ENCODE data around the gene SCFD2. TPM values are rescaled to one million over a fixed set of nuclear protein-coding genes. Genes with fewer than 3 reads are reported as not detected.
A peak's percentile ranks its signal among the peaks of the same experiment; 100 is the strongest.

Gene SCFD2
- total and polyA plus RNA-seq, 4 donors: 4.3 to 28.8 (median 7.4) TPM

DNA sequence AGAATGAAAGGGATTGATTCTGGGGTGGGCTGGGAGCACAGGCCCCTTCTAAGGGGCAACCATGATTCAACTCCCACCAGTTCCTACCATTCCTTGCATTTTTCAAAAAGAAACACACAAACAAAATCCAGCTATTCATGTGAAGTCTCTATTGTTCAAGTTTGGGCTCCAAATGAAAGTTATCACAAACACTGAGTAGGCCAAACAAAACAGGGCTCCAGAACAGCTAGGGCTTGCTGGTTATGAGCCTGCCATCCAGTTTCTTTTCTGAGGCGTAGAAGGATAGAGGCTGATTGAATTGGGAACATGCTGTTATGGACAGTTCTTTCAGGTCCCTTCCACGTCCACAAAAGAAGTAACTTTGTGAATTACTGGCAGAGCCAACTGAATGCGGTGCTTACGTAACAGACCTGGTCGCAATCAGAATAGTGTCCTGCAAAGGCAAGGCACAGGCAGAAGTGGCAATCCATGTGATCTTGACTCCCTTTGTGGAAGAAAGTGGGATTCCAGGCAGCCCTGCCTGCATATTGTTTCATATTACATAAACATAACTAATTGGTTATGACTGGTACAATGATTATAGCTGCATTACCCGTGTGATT is 244.5 kb downstream of the SCFD2 start:
- Histone ChIP-seq H3K4me3 (ENCODE audit: low read depth in 1 of 3, low read length in 3 of 3) (no peak overlapping the region), H3K9ac (ENCODE audit: low read depth in 1 of 2, low read length in 2 of 2) (no peak overlapping the region), H3K9me3 (ENCODE audit: control insufficient read depth in 4 of 4, low read length in 3 of 4) (no peaks in the 10 kb centered on the region), H3K4me1 (ENCODE audit: control insufficient read depth in 4 of 4, insufficient read depth in 4 of 4, low read length in 3 of 4) (peaks cover 12 to 25% (median 15%) of the 10 kb centered on the region in 4 donors), H3K27me3 (ENCODE audit: control insufficient read depth in 4 of 4, insufficient read depth in 4 of 4, low read length in 3 of 4) (no peaks in the 10 kb centered on the region), H3K36me3 (ENCODE audit: control insufficient read depth in 4 of 4, insufficient read depth in 3 of 4, low read depth in 1 of 4, low read length in 3 of 4) (no peaks in the 10 kb centered on the region), H3K27ac (ENCODE audit: low read depth in 1 of 2, low read length in 2 of 2) (no peak overlapping the region)
- no peak for TF ChIP-seq YY1 (IDR thresholded peaks at IDR 0.05)
- no peak for TF ChIP-seq FOXA1 (IDR thresholded peaks at IDR 0.05)
- TF ChIP-seq TAF1 (conservative IDR thresholded peaks at IDR 0.05): no peak
- TF ChIP-seq HNF4G (IDR thresholded peaks at IDR 0.05): no peak
- TF ChIP-seq, protein P1, sequence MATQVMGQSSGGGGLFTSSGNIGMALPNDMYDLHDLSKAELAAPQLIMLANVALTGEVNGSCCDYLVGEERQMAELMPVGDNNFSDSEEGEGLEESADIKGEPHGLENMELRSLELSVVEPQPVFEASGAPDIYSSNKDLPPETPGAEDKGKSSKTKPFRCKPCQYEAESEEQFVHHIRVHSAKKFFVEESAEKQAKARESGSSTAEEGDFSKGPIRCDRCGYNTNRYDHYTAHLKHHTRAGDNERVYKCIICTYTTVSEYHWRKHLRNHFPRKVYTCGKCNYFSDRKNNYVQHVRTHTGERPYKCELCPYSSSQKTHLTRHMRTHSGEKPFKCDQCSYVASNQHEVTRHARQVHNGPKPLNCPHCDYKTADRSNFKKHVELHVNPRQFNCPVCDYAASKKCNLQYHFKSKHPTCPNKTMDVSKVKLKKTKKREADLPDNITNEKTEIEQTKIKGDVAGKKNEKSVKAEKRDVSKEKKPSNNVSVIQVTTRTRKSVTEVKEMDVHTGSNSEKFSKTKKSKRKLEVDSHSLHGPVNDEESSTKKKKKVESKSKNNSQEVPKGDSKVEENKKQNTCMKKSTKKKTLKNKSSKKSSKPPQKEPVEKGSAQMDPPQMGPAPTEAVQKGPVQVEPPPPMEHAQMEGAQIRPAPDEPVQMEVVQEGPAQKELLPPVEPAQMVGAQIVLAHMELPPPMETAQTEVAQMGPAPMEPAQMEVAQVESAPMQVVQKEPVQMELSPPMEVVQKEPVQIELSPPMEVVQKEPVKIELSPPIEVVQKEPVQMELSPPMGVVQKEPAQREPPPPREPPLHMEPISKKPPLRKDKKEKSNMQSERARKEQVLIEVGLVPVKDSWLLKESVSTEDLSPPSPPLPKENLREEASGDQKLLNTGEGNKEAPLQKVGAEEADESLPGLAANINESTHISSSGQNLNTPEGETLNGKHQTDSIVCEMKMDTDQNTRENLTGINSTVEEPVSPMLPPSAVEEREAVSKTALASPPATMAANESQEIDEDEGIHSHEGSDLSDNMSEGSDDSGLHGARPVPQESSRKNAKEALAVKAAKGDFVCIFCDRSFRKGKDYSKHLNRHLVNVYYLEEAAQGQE (IDR thresholded peaks at IDR 0.05): no peak
- TF ChIP-seq HNF4A (conservative IDR thresholded peaks at IDR 0.05): peak in 1 of 2 donors; percentile 21
- TF ChIP-seq MAX (IDR thresholded peaks at IDR 0.05): no peak
- TF ChIP-seq RXRA (IDR thresholded peaks at IDR 0.05): peak; percentile 8 to 22
- TF ChIP-seq, protein P2, sequence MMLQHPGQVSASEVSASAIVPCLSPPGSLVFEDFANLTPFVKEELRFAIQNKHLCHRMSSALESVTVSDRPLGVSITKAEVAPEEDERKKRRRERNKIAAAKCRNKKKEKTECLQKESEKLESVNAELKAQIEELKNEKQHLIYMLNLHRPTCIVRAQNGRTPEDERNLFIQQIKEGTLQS (IDR thresholded peaks at IDR 0.05): no peak
- TF ChIP-seq, protein P3, sequence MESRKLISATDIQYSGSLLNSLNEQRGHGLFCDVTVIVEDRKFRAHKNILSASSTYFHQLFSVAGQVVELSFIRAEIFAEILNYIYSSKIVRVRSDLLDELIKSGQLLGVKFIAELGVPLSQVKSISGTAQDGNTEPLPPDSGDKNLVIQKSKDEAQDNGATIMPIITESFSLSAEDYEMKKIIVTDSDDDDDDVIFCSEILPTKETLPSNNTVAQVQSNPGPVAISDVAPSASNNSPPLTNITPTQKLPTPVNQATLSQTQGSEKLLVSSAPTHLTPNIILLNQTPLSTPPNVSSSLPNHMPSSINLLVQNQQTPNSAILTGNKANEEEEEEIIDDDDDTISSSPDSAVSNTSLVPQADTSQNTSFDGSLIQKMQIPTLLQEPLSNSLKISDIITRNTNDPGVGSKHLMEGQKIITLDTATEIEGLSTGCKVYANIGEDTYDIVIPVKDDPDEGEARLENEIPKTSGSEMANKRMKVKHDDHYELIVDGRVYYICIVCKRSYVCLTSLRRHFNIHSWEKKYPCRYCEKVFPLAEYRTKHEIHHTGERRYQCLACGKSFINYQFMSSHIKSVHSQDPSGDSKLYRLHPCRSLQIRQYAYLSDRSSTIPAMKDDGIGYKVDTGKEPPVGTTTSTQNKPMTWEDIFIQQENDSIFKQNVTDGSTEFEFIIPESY (IDR thresholded peaks at IDR 0.05): no peak
- TF ChIP-seq RAD21 (IDR thresholded peaks at IDR 0.05): peak in 1 of 2 donors; percentile 6
- TF ChIP-seq JUND (IDR thresholded peaks at IDR 0.05): no peak
- WGBS: 62% methylated on average over 6 of the region's 6 CpGs
- no peak for DNase-seq (ENCODE audit: low spot score)

DNA sequence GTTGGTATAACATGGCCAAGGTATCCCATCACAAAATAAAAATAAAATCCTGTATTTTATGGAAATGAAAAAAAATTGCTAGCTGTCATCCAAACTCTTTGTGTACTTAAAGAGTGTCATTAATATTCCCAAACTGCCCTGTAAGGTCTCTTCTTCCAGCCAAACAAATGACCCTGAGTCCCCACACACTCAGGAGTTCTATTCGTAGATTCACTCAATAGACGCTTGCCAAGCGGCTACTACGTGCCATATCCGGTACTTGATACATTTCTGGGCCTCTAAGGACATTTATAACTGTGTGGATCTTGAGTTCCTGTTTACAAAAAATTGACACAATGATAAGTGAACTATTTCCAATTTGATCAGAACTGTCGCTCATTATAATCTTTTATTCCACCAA is 245.1 kb downstream of the SCFD2 start:
- no peak overlapping the region for H3K27ac ChIP-seq (ENCODE audit: low read depth in 1 of 2, low read length in 2 of 2)
- H3K4me1 ChIP-seq (ENCODE audit: control insufficient read depth in 4 of 4, insufficient read depth in 4 of 4, low read length in 3 of 4): peaks cover 12 to 25% (median 15%) of the 10 kb centered on the region in 4 donors
- WGBS: 79% methylated on average over 6 of the region's 6 CpGs
- TF ChIP-seq RAD21 (IDR thresholded peaks at IDR 0.05) (no peak), NR2F2 (IDR thresholded peaks at IDR 0.05) (peak; percentile 45)
- no peaks in the 10 kb centered on the region for H3K9me3 ChIP-seq (ENCODE audit: control insufficient read depth in 4 of 4, low read length in 3 of 4)
- DNase-seq (ENCODE audit: low spot score): no peak
- no peak overlapping the region for H3K9ac ChIP-seq (ENCODE audit: low read depth in 1 of 2, low read length in 2 of 2)
- H3K36me3 ChIP-seq (ENCODE audit: control insufficient read depth in 4 of 4, insufficient read depth in 3 of 4, low read depth in 1 of 4, low read length in 3 of 4): no peaks in the 10 kb centered on the region
- H3K4me3 ChIP-seq (ENCODE audit: low read depth in 1 of 3, low read length in 3 of 3): no peak overlapping the region
- no peaks in the 10 kb centered on the region for H3K27me3 ChIP-seq (ENCODE audit: control insufficient read depth in 4 of 4, insufficient read depth in 4 of 4, low read length in 3 of 4)
